ENCODE results near the gene BEST4. TPM values are rescaled to one million over a fixed set of nuclear protein-coding genes. Genes with fewer than 3 reads are reported as not detected.

Gene BEST4
- total RNA-seq, result 0.16 TPM in 1 of 2 replicates, not detected in the other

GRCh38 chr1:44788120-44788860 lies at the start of gene BEST4:
Gene BEST4 (minus strand): TSS chr1:44788170. CDS start chr1:44787705, 465 bp downstream.

DNA sequence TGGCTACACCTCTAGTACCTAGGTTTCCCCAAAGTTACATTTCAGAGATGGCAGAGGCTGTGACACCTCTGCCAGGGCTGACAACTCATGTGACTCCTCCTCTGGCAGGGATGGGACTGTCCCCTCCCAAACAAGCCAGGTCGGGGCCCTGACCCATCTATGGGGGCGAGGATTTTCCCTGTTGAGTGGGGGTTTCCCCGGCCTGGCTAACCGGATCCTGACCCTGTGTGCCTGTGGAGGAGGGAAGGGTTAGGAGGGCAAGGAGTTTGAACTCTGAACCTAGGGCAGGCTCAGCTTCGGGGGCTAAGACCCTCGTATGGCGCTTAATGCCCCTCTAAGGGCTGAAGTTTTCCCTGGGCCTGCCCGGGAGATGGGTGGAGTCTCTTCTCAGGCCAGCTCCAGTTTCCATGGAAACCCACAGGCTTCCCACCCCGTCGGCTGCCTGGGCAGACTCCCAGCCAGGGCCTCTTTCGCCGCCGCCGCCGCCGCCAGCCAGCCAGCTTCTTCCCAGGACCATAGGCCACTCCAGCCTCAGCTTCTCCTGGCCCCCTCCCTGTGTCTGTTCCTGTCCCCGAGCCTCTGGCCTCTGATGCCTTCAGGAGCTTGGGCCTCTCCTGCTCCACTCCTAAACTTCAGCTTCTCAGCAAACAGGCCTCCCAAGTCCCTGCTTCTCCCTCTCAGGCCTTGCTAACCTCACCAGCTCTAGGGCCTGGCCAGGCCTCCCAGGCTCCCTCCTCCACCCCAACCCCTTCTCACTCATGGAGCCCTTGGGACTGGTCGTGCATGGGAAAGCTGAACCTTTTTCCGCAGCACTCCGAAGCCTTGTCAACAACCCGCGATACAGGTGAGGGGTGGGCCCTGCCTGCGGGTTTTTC lies 20.3 kb upstream of the BEST4 start, which contains the start of gene BTBD19:
Gene BTBD19, plus strand, starts transcription at position 461 of the 875 bp plus-strand sequence. Its CDS starts 298 bp downstream, at position 759.

GRCh38 chr1:44806704-44807363 lies 18.9 kb upstream of the BEST4 start, which contains the start of gene DYNLT4:
Gene DYNLT4 (minus strand): TSS chr1:44807351. CDS start chr1:44806668, 683 bp downstream.

DNA sequence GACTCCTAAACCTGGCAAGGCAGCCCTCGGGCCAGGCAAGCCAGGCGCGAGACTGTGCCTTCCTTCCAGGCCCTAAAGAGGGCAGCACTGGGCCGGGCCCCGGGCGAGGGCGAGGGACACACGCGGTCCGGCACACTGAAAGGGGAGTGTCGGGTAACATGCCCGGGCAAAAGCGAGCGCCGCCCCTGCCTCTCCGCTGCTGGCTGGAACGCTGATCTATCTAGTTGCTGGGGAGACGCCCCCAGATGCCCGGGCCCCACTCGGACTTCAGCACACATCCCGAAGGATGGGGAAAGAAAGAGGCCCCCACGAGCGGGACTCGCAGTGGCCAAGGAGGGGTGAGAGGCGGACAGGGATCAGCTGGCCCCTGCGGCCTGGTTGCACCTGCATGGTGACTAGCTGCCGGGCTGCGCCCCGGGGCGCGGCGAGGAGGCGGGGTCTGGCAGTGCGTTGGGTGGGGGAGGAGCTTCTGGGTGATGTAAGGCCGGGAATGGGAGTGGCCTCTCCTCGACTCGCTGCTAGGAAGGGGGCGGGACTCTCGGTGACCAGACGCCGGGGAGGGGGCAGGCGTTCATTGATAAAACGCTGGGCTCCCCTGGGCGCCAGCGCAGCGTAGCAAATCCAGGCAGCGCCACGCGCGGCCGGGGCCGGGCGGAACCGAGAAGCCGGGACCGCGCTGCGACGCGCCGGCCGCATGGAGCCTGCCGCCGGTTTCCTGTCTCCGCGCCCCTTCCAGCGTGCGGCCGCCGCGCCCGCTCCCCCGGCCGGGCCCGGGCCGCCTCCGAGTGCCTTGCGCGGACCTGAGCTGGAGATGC lies 12.0 kb upstream of the BEST4 start, which contains the start of gene PLK3:
Gene PLK3, plus strand, starts transcription at position 608 of the 815 bp plus-strand sequence. Its CDS starts 87 bp downstream, at position 695.

DNA sequence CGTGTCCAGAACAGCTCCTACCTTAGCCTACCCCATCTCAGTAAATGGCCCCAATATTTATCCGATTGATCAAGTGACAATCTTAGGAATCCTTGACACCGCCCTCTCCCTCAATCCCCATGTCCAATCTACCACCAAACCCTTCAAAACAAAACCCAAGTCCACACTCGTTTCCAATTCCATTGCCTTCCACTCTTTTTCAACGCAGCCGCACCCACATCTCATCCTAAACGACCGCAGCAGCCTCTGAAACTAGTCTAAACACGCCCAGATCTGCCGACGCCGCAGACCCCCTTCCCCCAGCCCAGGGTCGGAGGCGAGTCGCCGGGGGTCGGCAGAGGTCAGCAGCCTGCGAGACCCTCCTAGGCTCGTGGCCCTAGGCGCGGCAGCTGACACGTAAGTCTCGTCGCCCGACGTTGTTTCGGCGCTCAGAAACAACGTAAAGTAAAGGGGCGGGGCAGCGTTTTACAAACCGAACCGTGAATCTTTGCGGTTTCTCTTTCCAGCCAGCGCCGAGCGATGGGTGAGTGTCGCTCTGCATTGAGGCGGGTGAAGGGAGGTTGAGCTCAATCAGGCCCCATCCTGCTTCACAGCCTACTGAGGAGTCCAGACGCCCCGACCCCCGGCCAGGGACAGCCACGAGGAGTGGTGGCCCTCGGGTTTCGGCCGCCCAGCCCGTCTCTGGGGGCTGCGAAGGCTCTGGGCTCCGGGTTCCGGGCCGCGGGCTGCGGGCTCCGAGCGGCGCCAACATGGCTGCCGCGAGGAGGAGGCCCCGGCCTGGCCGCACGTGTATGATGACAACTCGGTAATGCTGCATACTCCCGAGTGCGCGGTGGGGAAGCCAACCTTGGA lies 12.7 kb downstream of the BEST4 start, which contains the start of gene RPS8:
Gene RPS8, plus strand, starts transcription at position 463 of the 852 bp plus-strand sequence. Its CDS starts 57 bp downstream, at position 520.

GRCh38 chr1:44739307-44740178 lies 48.4 kb downstream of the BEST4 start, which contains the start of gene KIF2C:
Gene KIF2C (plus strand): TSS chr1:44739837. CDS start chr1:44739933, 96 bp downstream.

Other genes with a start within 250 kb of the BEST4 start
- 3.7 and 10.2 TPM in 2 replicates for gene TMEM53, start 113.7 kb downstream of the BEST4 start, total RNA-seq
- not detected in 2 replicates for gene ARMH1, start 113.5 kb downstream of the BEST4 start, total RNA-seq
- gene RNU5D-1, start 57.0 kb downstream of the BEST4 start, total RNA-seq, result not detected in 2 replicates
- 16.5 and 56.2 TPM in 2 replicates for gene KIF2C, start 48.3 kb downstream of the BEST4 start, total RNA-seq
- gene RPS8, start 12.6 kb downstream of the BEST4 start, total RNA-seq, result 2,787 and 3,108 TPM in 2 replicates
- gene PLK3, start 12.2 kb upstream of the BEST4 start, total RNA-seq, result 34.4 and 75.1 TPM in 2 replicates
- 2.7 TPM in 1 of 2 replicates, not detected in the other for gene DYNLT4, start 19.2 kb upstream of the BEST4 start, total RNA-seq
- 1.2 and 6.2 TPM in 2 replicates for gene BTBD19, start 20.4 kb upstream of the BEST4 start, total RNA-seq
- not detected in 2 replicates for gene PTCH2, start 55.1 kb upstream of the BEST4 start, total RNA-seq
- 26.6 and 42.1 TPM in 2 replicates for gene EIF2B3, start 198.4 kb upstream of the BEST4 start, total RNA-seq
- 18.4 and 22.0 TPM in 2 replicates for gene HECTD3, start 223.2 kb upstream of the BEST4 start, total RNA-seq
- gene UROD, start 224.1 kb upstream of the BEST4 start, total RNA-seq, result 107 and 124 TPM in 2 replicates